Inflammatory macrophage treated with lipopolysaccharide for 1 hour (primary cell): Measurements from ENCODE around the gene PAX8.
A peak's percentile ranks its signal among the peaks of the same experiment; 100 is the strongest.

Experiments
- DNase-seq, 2 donors: peaks; one replicate each; pipeline ENCODE4 v3.0.0-alpha.2; 2020 to 2022

PAX8 gene

GRCh38 chr2:113180131-113180946, 98.4 kb downstream of the PAX8 start:
- no peak for DNase-seq

DNA sequence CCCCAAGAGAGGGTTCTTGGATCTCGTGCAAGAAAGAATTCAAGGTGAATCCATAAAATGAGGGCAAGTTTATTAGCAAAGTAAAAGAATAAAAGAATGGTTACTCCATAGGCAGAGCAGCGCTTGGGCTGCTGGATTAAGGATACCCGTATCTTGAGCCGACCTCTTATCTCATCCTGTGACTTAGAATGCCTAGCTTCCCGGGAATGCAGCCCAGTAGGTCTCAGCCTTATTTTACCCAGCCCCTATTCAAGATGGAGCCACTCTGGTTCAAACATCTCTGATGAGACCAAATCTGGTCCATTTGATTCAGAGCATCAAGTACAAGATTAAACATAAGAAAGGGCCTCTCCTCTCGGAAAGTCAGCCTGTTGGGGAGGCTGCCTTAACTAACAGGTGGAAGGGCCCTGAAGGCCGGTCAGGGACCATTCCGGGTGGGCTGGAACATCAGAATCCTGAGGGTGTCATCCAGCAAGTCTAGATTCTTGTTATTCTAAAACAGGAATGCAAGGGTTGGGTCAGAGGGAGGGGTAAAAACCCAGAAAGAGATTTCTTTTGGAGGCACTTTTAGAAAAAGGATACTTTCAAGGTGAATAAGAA, 99.2 kb downstream of the PAX8 start:
- no peak for DNase-seq

GRCh38 chr2:113178891-113179290, 99.8 kb downstream of the PAX8 start:
- no peak for DNase-seq

DNA sequence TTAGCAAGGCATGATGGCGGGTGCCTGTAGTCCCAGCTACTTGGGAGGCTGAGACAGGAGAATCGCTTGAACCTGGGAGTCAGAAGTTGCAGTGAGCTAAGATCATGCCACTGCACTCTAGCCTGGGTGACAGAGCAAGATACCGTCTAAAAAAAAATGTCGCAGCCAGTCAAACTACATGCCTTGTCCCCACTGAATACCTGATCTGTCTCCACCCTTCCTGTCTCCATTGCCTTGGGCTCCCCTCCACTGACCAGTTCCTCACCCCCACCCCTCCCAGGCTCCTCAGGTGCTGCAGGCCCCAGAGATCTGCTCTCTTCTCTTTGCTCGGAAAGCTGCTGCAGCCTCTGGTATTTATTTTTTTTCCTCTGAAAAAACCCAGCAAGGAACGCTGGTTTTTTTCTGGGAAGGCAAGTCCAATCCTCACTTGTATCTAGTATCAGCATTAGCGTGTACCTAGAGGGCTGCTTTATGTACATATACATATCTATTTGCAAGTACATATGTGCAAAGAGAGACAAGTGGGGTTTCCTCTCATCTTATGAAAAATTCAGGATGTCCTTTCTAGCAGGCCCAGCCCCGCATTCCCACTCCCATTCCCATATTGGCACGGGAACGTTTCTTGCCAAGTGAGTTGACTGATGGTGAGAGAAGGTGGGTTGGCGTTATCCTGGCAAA, 100.5 kb downstream of the PAX8 start:
- no peak for DNase-seq

DNA sequence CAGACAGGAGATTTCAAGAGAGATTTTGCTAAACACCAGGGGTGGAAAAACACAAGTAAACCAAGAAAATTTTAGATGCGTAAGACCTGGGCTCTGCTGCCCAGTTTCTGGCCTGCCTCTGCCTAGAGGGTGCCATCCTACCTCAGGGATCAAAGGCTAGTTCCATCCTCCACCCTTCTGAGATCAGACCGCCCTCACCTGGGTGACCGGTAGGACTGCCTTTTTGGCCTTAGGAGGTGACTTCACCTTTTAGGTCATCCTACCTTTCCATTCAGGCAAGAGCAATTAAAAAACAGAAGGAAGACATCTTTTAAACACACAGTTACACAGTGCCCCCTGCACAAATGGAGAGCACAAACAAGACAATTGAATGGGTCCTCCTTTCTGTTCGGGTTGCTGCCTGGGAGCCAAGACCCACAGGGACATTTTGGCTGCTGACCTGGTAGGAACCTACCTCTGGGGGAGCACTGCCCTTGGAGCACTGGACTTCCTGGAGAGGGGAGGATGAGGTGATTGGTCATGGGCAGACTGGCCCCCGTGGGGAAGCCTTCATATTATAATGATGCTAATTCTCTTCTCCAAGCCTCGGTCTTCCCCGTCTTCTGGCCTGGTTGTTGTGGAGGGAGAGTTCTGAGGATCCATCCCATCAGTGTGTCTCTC, 101.9 kb downstream of the PAX8 start:
- no peak for DNase-seq

GRCh38 chr2:113175736-113176695, 102.7 kb downstream of the PAX8 start:
- no peak for DNase-seq

GRCh38 chr2:113175042-113175628, 103.6 kb downstream of the PAX8 start:
- peak in 1 of 2 donors; percentile 20 for DNase-seq

- DNase-seq, result no peak
Observed at GRCh38 chr2:113174376-113174750, 104.4 kb downstream of the PAX8 start.

DNA sequence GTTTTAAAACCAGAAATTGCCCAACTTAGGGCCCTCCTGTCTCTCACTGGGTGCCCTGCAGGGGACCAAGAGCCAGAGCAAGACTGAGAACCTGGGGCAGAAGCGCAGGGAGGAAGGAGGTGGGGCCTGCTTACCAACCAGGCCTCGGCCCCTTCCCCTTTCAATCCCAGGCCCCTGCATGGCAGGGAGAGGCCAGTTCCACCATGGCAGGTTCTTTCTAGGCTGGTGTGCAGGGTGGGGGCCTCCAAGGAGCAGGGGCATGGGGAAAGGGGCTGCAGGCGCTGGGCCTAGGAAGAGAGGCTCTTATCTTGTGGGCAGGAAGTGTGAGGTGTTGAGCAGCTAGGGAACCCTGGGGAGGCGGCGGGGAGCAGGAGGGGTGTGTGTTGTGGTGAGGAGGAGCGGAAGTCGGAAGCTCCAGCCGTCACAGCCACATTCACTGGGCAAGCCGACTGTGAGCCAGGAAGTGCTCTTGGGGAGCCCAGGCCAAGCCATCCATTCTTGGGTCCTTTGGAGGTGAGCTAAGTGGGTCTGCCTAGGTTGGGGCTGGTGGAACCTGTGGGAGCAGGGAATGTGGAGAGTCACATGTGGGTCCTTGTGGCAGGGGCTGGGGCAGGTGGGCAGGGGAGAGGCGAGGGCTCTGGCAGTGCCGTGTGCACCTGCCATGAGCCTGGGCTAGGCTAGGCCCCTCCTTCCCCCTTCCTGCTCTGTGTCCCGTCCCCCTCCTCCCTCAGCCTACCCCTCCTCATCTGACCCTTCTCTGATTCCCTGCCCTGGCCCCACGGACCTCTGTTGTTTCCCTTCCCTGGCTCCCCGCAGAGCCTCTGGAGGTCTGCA, 105.0 kb downstream of the PAX8 start, which contains the start of gene PSD4:
Gene PSD4, plus strand, starts transcription at position 430 of the 834 bp plus-strand sequence. CDS start 8,486 bp downstream, outside the sequence.
- DNase-seq, result peak; percentile 73 to 78

GRCh38 chr2:113172721-113173541, 105.8 kb downstream of the PAX8 start:
- DNase-seq, result no peak

DNA sequence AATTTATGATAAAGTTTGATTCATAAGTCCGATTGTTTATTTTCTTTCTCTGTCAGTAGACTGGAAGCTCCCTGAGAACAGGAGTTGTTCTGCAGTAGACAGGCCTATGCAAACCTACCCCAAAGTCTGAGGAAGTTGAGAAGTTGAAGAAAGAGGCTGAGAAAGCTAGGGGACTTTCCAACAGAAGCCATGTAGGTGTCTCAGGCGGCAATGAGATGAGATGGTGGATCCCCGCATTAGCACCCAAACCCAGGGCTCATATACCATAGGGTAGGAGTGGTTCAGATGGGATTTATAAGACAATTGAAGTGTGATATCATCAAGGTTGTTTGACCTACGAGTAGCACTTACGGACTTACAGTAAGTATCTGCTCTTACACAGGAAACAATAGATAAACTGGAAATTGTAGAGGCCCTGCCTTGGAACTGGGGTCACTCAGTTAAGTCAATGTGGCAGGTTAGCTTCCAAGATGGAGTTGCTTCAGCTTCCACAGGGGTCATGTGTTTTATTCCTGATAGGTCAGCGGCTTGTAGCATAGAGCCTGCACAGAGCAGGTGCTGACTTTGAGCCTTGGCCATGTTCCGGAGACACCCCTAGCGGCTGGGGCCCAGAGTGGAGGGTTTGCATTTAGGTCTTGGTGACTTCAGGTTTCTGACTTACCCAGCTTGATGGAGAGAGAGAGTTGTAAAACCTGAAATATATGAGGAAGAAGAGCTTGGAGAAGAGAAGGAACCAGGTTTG, 107.2 kb downstream of the PAX8 start:
- peak; percentile 38 to 85 for DNase-seq

GRCh38 chr2:113169586-113169985, 109.1 kb downstream of the PAX8 start:
- peak; percentile 81 to 91 for DNase-seq

- peak; percentile 28 to 41 for DNase-seq
Observed at GRCh38 chr2:113169002-113169530, 109.7 kb downstream of the PAX8 start.

- DNase-seq, result no peak
Observed at GRCh38 chr2:113167962-113168340, 110.8 kb downstream of the PAX8 start.

DNA sequence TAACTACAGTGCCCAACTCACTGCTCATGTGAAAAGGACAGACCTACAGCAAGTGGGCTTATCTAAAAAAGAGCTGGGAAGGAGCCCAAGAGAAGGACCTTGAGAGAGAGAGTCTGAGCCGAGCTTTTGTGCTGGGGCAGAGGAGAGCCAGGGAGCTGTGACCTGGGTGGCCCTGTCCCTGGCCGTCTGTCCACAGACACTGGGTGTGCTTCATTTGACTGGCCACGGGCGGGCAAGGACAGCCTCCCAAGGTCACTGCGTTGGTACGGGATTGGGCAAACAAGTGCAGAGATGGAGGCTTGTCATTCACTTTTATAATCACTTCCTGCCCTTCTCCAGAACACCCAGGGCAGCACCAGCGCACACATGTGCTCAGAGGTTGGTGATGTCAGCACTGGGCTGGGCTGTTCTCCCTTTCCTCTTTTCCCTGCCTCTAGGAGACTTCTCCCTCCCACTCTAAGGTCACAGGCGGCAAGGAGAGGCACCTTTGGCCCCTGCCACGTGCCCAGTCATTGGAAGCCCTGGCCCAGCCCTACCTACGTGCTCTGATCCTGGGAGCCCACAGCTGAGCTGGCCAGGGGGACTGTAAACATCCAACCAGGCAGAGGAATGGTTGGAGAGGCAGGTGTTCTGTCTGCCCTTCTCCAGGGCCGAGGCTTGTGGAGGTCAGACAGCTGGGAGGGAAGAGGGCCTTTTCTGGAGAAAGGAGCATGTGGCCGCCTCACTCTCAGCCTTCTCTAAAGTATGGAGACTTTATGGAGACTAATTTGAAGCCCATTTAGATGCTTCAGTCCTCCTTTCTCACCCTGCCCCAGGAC, 111.4 kb downstream of the PAX8 start:
- DNase-seq, result peak; percentile 75 to 88

DNA sequence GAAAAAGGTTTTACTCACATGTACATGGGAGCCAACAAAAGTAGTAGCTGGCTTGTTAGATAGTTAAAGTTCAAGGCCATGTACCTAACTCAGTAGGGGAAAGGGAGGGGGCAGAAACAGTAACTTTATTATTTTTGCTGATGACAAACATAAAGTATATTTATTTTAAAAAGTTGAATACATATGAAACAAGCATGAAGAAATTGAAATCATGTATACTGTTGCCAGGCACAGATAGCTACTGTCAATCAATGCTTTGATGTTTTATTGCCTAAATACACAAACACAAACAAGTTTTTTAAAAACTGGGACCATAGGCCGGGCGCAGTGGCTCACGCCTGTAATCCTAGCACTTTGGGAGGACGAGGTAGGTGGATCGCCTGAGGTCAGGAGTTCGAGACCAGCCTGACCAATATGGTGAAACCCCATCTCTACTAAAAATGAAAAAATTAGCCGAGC, 112.5 kb downstream of the PAX8 start:
- no peak for DNase-seq
